Measurements from ENCODE around the gene PCDHA9. TPM values are rescaled to one million over a fixed set of nuclear protein-coding genes. Genes with fewer than 3 reads are reported as not detected.
"Not testable (repeated sequence)": the region's sequence is repeated elsewhere in the genome, so short reads cannot be mapped to it uniquely, and the experiment has no call there.

Gene PCDHA9
- polyA plus RNA-seq (2013, experiment 1 of 2) = 0.01 TPM
- 0.01 TPM for polyA plus RNA-seq (2013, experiment 2 of 2)

- not testable (repeated sequence) for H2AK5ac ChIP-seq (ENCODE audit: low read length, severe bottlenecking); DNase-seq; H2BK12ac ChIP-seq (ENCODE audit: low read length in 2 of 2); H2BK120ac ChIP-seq (ENCODE audit: low read depth, low read length); H2AFZ ChIP-seq (ENCODE audit: low read depth, low read length); H3K14ac ChIP-seq (ENCODE audit: low read length in 2 of 2); H3K18ac ChIP-seq (ENCODE audit: low read depth in 1 of 2, low read length in 2 of 2); H2BK5ac ChIP-seq (ENCODE audit: low read depth, low read length, poor library complexity, severe bottlenecking); H3K27me3 ChIP-seq (ENCODE audit: control insufficient read depth in 1 of 2, insufficient read depth in 1 of 2, low read length in 2 of 2); H4K91ac ChIP-seq (ENCODE audit: low read length); H3K4me3 ChIP-seq (ENCODE audit: insufficient read depth in 1 of 2, low read depth in 1 of 2, low read length in 2 of 2); H3K36me3 ChIP-seq (ENCODE audit: control insufficient read depth in 1 of 2, insufficient read depth in 2 of 2, low read depth in 1 of 2, low read length in 2 of 2); H3K4ac ChIP-seq (ENCODE audit: low read depth in 1 of 2, low read length in 2 of 2); H3K9ac ChIP-seq (ENCODE audit: low read length); H4K8ac ChIP-seq (ENCODE audit: low read length); H2BK15ac ChIP-seq (ENCODE audit: low read depth, poor library complexity, severe bottlenecking); H3K27ac ChIP-seq (ENCODE audit: low read length, poor library complexity, severe bottlenecking); H3K23ac ChIP-seq (ENCODE audit: low read length in 2 of 2); H3K4me2 ChIP-seq (ENCODE audit: low read length, poor library complexity, severe bottlenecking); H3K4me1 ChIP-seq (ENCODE audit: control insufficient read depth, insufficient read depth, low read depth, low read length); H3K79me1 ChIP-seq (replicated peaks; ENCODE audit: low read length, poor library complexity, severe bottlenecking)
- peaks cover 42% of the 10 kb centered on the region for H3K9me3 ChIP-seq (ENCODE audit: control insufficient read depth, low read length)
- 96% methylated on average over 20 of the region's 48 CpGs for WGBS
Observed at GRCh38 chr5:140848139-140849102, at the start of gene PCDHA9. TSS of gene PCDHA9 (plus strand) at chr5:140848382. CDS start at chr5:140848496, 114 bp downstream.

GRCh38 chr5:140800816-140801493, 47.2 kb upstream of the PCDHA9 start, which contains the start of gene PCDHA3:
TSS of gene PCDHA3 (plus strand) at chr5:140801057.
- Histone ChIP-seq H3K4me1 (ENCODE audit: control insufficient read depth, insufficient read depth, low read depth, low read length) (peaks cover 5% of the 10 kb centered on the region), H3K4me3 (ENCODE audit: insufficient read depth in 1 of 2, low read depth in 1 of 2, low read length in 2 of 2) (peak within 1 kb of the TSS; percentile 39 to 58), H2BK15ac (ENCODE audit: low read depth, poor library complexity, severe bottlenecking) (no peak within 1 kb of the TSS), H4K91ac (ENCODE audit: low read length) (no peak within 1 kb of the TSS), H3K27me3 (ENCODE audit: control insufficient read depth in 1 of 2, insufficient read depth in 1 of 2, low read length in 2 of 2) (no peaks in the 10 kb centered on the region), H3K79me1 (replicated peaks; ENCODE audit: low read length, poor library complexity, severe bottlenecking) (peaks cover 3% of the 10 kb centered on the region), H3K23ac (ENCODE audit: low read length in 2 of 2) (no peak within 1 kb of the TSS), H2AFZ (ENCODE audit: low read depth, low read length) (no peak within 1 kb of the TSS), H4K8ac (ENCODE audit: low read length) (no peak within 1 kb of the TSS), H3K9ac (ENCODE audit: low read length) (peak within 1 kb of the TSS; percentile 26), H3K4me2 (ENCODE audit: low read length, poor library complexity, severe bottlenecking) (no peak within 1 kb of the TSS), H3K4ac (ENCODE audit: low read depth in 1 of 2, low read length in 2 of 2) (no peak within 1 kb of the TSS), H3K27ac (ENCODE audit: low read length, poor library complexity, severe bottlenecking) (no peak within 1 kb of the TSS), H3K36me3 (ENCODE audit: control insufficient read depth in 1 of 2, insufficient read depth in 2 of 2, low read depth in 1 of 2, low read length in 2 of 2) (peaks cover 0 to 15% of the 10 kb centered on the region in 2 experiments), H3K9me3 (ENCODE audit: control insufficient read depth, low read length) (peaks cover 67% of the 10 kb centered on the region), H2BK12ac (ENCODE audit: low read length in 2 of 2) (no peak within 1 kb of the TSS), H2BK120ac (ENCODE audit: low read depth, low read length) (no peak within 1 kb of the TSS), H3K14ac (ENCODE audit: low read length in 2 of 2) (no peak within 1 kb of the TSS), H2BK5ac (ENCODE audit: low read depth, low read length, poor library complexity, severe bottlenecking) (no peak within 1 kb of the TSS), H3K18ac (ENCODE audit: low read depth in 1 of 2, low read length in 2 of 2) (no peak within 1 kb of the TSS), H2AK5ac (ENCODE audit: low read length, severe bottlenecking) (no peak within 1 kb of the TSS)
- DNase-seq = no peak
- WGBS = 83% methylated on average over 27 of the region's 29 CpGs

GRCh38 chr5:140801494-140801841, 46.7 kb upstream of the PCDHA9 start:
- H3K36me3 ChIP-seq (ENCODE audit: control insufficient read depth in 1 of 2, insufficient read depth in 2 of 2, low read depth in 1 of 2, low read length in 2 of 2) = peaks cover 0 to 14% of the 10 kb centered on the region in 2 experiments
- peaks cover 5% of the 10 kb centered on the region for H3K4me1 ChIP-seq (ENCODE audit: control insufficient read depth, insufficient read depth, low read depth, low read length)
- H2AK5ac ChIP-seq (ENCODE audit: low read length, severe bottlenecking) = no peak overlapping the region
- H2AFZ ChIP-seq (ENCODE audit: low read depth, low read length) = no peak overlapping the region
- WGBS = 83% methylated on average over 16 of the region's 16 CpGs
- H3K23ac ChIP-seq (ENCODE audit: low read length in 2 of 2) = no peak overlapping the region
- no peak overlapping the region for H2BK5ac ChIP-seq (ENCODE audit: low read depth, low read length, poor library complexity, severe bottlenecking)
- H4K8ac ChIP-seq (ENCODE audit: low read length) = no peak overlapping the region
- H2BK120ac ChIP-seq (ENCODE audit: low read depth, low read length) = no peak overlapping the region
- peaks cover 71% of the 10 kb centered on the region for H3K9me3 ChIP-seq (ENCODE audit: control insufficient read depth, low read length)
- no peak for DNase-seq
- H3K14ac ChIP-seq (ENCODE audit: low read length in 2 of 2) = no peak overlapping the region
- H3K27ac ChIP-seq (ENCODE audit: low read length, poor library complexity, severe bottlenecking) = no peak overlapping the region
- H2BK15ac ChIP-seq (ENCODE audit: low read depth, poor library complexity, severe bottlenecking) = no peak overlapping the region
- no peak overlapping the region for H3K4me2 ChIP-seq (ENCODE audit: low read length, poor library complexity, severe bottlenecking)
- no peak overlapping the region for H4K91ac ChIP-seq (ENCODE audit: low read length)
- H3K4me3 ChIP-seq (ENCODE audit: insufficient read depth in 1 of 2, low read depth in 1 of 2, low read length in 2 of 2) = peak overlapping the region in 1 of 2 experiments; percentile 58
- H3K9ac ChIP-seq (ENCODE audit: low read length) = peak overlapping the region; percentile 26
- peaks cover 3% of the 10 kb centered on the region for H3K79me1 ChIP-seq (replicated peaks; ENCODE audit: low read length, poor library complexity, severe bottlenecking)
- no peaks in the 10 kb centered on the region for H3K27me3 ChIP-seq (ENCODE audit: control insufficient read depth in 1 of 2, insufficient read depth in 1 of 2, low read length in 2 of 2)
- H3K4ac ChIP-seq (ENCODE audit: low read depth in 1 of 2, low read length in 2 of 2) = no peak overlapping the region
- no peak overlapping the region for H2BK12ac ChIP-seq (ENCODE audit: low read length in 2 of 2)
- no peak overlapping the region for H3K18ac ChIP-seq (ENCODE audit: low read depth in 1 of 2, low read length in 2 of 2)

- not testable (repeated sequence) for H3K23ac ChIP-seq (ENCODE audit: low read length in 2 of 2); H3K36me3 ChIP-seq (ENCODE audit: control insufficient read depth in 1 of 2, insufficient read depth in 2 of 2, low read depth in 1 of 2, low read length in 2 of 2); H4K8ac ChIP-seq (ENCODE audit: low read length); H3K9ac ChIP-seq (ENCODE audit: low read length); H2BK12ac ChIP-seq (ENCODE audit: low read length in 2 of 2); H2BK120ac ChIP-seq (ENCODE audit: low read depth, low read length); H2BK15ac ChIP-seq (ENCODE audit: low read depth, poor library complexity, severe bottlenecking); H3K14ac ChIP-seq (ENCODE audit: low read length in 2 of 2); H3K18ac ChIP-seq (ENCODE audit: low read depth in 1 of 2, low read length in 2 of 2); H3K79me1 ChIP-seq (replicated peaks; ENCODE audit: low read length, poor library complexity, severe bottlenecking); H2AK5ac ChIP-seq (ENCODE audit: low read length, severe bottlenecking); H3K4me3 ChIP-seq (ENCODE audit: insufficient read depth in 1 of 2, low read depth in 1 of 2, low read length in 2 of 2); H3K27me3 ChIP-seq (ENCODE audit: control insufficient read depth in 1 of 2, insufficient read depth in 1 of 2, low read length in 2 of 2); H2BK5ac ChIP-seq (ENCODE audit: low read depth, low read length, poor library complexity, severe bottlenecking); H3K4me1 ChIP-seq (ENCODE audit: control insufficient read depth, insufficient read depth, low read depth, low read length); H3K4me2 ChIP-seq (ENCODE audit: low read length, poor library complexity, severe bottlenecking); DNase-seq; H3K27ac ChIP-seq (ENCODE audit: low read length, poor library complexity, severe bottlenecking); H2AFZ ChIP-seq (ENCODE audit: low read depth, low read length); H4K91ac ChIP-seq (ENCODE audit: low read length); H3K4ac ChIP-seq (ENCODE audit: low read depth in 1 of 2, low read length in 2 of 2)
- peaks cover 72% of the 10 kb centered on the region for H3K9me3 ChIP-seq (ENCODE audit: control insufficient read depth, low read length)
- WGBS = 97% methylated on average over 44 of the region's 45 CpGs
Observed at GRCh38 chr5:140802381-140802780, 45.8 kb upstream of the PCDHA9 start.
